Parathyroid adenoma (tissue), 2 donors: Measurements from ENCODE around the gene CCDC57.

Source experiments
- H2AFZ ChIP-seq: fragments of 300-600 bp; sonication (generic); one replicate; pipeline ENCODE4 v1.7.0; 2017; ENCODE audit warnings: antibody characterized with exemption, mild to moderate bottlenecking
- H3K27ac ChIP-seq: fragments of 300-600 bp; sonication (generic); one replicate; pipeline ENCODE4 v1.7.0; 2017
- H3K27me3 ChIP-seq: fragments of 300-600 bp; sonication (generic); one replicate; pipeline ENCODE4 v1.7.0; 2017; ENCODE audit warnings: low read length; ENCODE audit not compliant: control insufficient read depth, insufficient read depth
- H3K36me3 ChIP-seq: fragments of 300-600 bp; sonication (generic); one replicate; pipeline ENCODE4 v1.7.0; 2017; ENCODE audit warnings: low read length; ENCODE audit not compliant: control insufficient read depth, insufficient read depth
- H3K4me1 ChIP-seq: fragments of 300-600 bp; sonication (generic); one replicate; pipeline ENCODE4 v1.7.0; 2017; ENCODE audit warnings: control low read depth
- H3K4me2 ChIP-seq: fragments of 300-600 bp; sonication (generic); one replicate; pipeline ENCODE4 v1.7.0; 2017; ENCODE audit warnings: low read length
- H3K4me3 ChIP-seq: fragments of 300-600 bp; sonication (generic); one replicate; pipeline ENCODE4 v1.7.0; 2017; ENCODE audit warnings: low read depth, low read length
- H3K79me2 ChIP-seq: fragments of 300-600 bp; sonication (generic); one replicate; pipeline ENCODE4 v1.7.0; 2017; ENCODE audit warnings: control low read depth
- H3K9ac ChIP-seq: fragments of 300-600 bp; sonication (generic); one replicate; pipeline ENCODE4 v1.7.0; 2017; ENCODE audit warnings: mild to moderate bottlenecking
- H3K9me3 ChIP-seq: fragments of 300-600 bp; sonication (generic); one replicate; pipeline ENCODE4 v1.7.0; 2017; ENCODE audit warnings: low read length; ENCODE audit not compliant: control insufficient read depth
- CTCF ChIP-seq: fragments of 300-600 bp; sonication (generic); IDR thresholded peaks from one replicate; pipeline ENCODE4 v1.7.0; 2017; ENCODE audit warnings: antibody characterized with exemption, mild to moderate bottlenecking
- donor health status: primary hyperparathyroidism.

The CCDC57 gene

GRCh38 chr17:82152114-82152513, 60.5 kb downstream of the CCDC57 start:
- Histone ChIP-seq H3K9ac (no peak overlapping the region), H3K4me2 (no peak overlapping the region), H3K4me1 (peaks cover 7% of the 10 kb centered on the region), H3K36me3 (no peaks in the 10 kb centered on the region), H3K27me3 (no peaks in the 10 kb centered on the region), H3K79me2 (peaks cover 24% of the 10 kb centered on the region), H3K9me3 (no peaks in the 10 kb centered on the region), H3K27ac (no peak overlapping the region), H2AFZ (no peak overlapping the region), H3K4me3 (no peak overlapping the region)
- TF ChIP-seq CTCF = no peak

- Histone ChIP-seq H3K79me2 (peaks cover 24% of the 10 kb centered on the region), H3K27me3 (no peaks in the 10 kb centered on the region), H3K4me1 (peaks cover 8% of the 10 kb centered on the region), H2AFZ (no peak overlapping the region), H3K4me3 (no peak overlapping the region), H3K9ac (no peak overlapping the region), H3K27ac (no peak overlapping the region), H3K4me2 (no peak overlapping the region), H3K36me3 (no peaks in the 10 kb centered on the region), H3K9me3 (no peaks in the 10 kb centered on the region)
- TF ChIP-seq CTCF = no peak
Observed at GRCh38 chr17:82151106-82151957, 61.3 kb downstream of the CCDC57 start.

GRCh38 chr17:82149401-82150099, 63.1 kb downstream of the CCDC57 start:
- H3K36me3 ChIP-seq = no peaks in the 10 kb centered on the region
- H2AFZ ChIP-seq = no peak overlapping the region
- TF ChIP-seq CTCF = no peak

GRCh38 chr17:82148997-82149396, 63.6 kb downstream of the CCDC57 start:
- Histone ChIP-seq H3K9me3 (no peaks in the 10 kb centered on the region), H3K9ac (no peak overlapping the region), H3K4me1 (peaks cover 20% of the 10 kb centered on the region), H3K36me3 (no peaks in the 10 kb centered on the region), H3K4me2 (no peak overlapping the region), H3K4me3 (no peak overlapping the region), H3K27me3 (no peaks in the 10 kb centered on the region), H3K79me2 (peaks cover 21% of the 10 kb centered on the region), H2AFZ (no peak overlapping the region), H3K27ac (no peak overlapping the region)
- TF ChIP-seq CTCF = no peak

More at GRCh38 chr17:82149401-82150099, 63.1 kb downstream of the CCDC57 start:
- no peak overlapping the region for H3K4me2 ChIP-seq
- H3K4me3 ChIP-seq = no peak overlapping the region
- peaks cover 15% of the 10 kb centered on the region for H3K4me1 ChIP-seq
- H3K9ac ChIP-seq = no peak overlapping the region
- H3K79me2 ChIP-seq = peaks cover 24% of the 10 kb centered on the region
- H3K9me3 ChIP-seq = no peaks in the 10 kb centered on the region
- no peaks in the 10 kb centered on the region for H3K27me3 ChIP-seq
- H3K27ac ChIP-seq = no peak overlapping the region
